Left ventricle myocardium inferior (tissue), 1 donor: ENCODE results near the gene ALDH6A1. TPM values are rescaled to one million over a fixed set of nuclear protein-coding genes. Genes with fewer than 3 reads are reported as not detected.
A peak's percentile ranks its signal among the peaks of the same experiment; 100 is the strongest.
"Not testable (repeated sequence)": the region's sequence is repeated elsewhere in the genome, so short reads cannot be mapped to it uniquely, and the experiment has no call there.

Source experiments
- DNase-seq: peaks from one replicate; pipeline ENCODE4 v3.0.0-alpha.2; 2020
- H3K27ac ChIP-seq: fragments of 200-600 bp; replicated peaks from 2 replicates; pipeline ENCODE4 v1.8.0; 2021
- H3K27me3 ChIP-seq: fragments of 200-600 bp; 2 replicates; pipeline ENCODE4 v1.8.0; 2021; ENCODE audit warnings: low read depth
- H3K36me3 ChIP-seq: fragments of 200-600 bp; 2 replicates; pipeline ENCODE4 v1.8.0; 2021
- H3K4me1 ChIP-seq: fragments of 200-600 bp; 2 replicates; pipeline ENCODE4 v1.8.0; 2021
- H3K4me3 ChIP-seq: fragments of 200-600 bp; 2 replicates; pipeline ENCODE4 v1.8.0; 2021; ENCODE audit warnings: mild to moderate bottlenecking, moderate library complexity
- H3K9me3 ChIP-seq: fragments of 200-600 bp; replicated peaks from 2 replicates; pipeline ENCODE4 v1.8.0; 2021
- CTCF ChIP-seq: fragments of 200-600 bp; IDR thresholded peaks from 2 replicates; pipeline ENCODE4 v1.8.0; 2021; ENCODE audit warnings: antibody characterized with exemption, mild to moderate bottlenecking, borderline replicate concordance
- intact Hi-C: fragments of 100-400 bp; cut with micrococcal nuclease; formaldehyde crosslinking; loops from one replicate; pipeline ENCODE4 v1.11.0; 2022
- long read RNA-seq: library from polyadenylated mRNA; unstranded; transcript quantifications from one replicate; pipeline ENCODE4 v2.0.0, GENCODE V29; 2021
- total RNA-seq: library from RNA; stranded (reverse); fragmentation: NEBNext Ultra II Directional; extraction: Animal tissue kit (Norgen Biotek cat#: 25700); gene quantifications from one replicate; pipeline ENCODE4 v1.2.1, GENCODE V29; 2021
- donor health status: DM: no; HTN: yes; CAD: no; lungs with severe emphysema.

The ALDH6A1 gene
- 69.6 TPM for total RNA-seq
- long read RNA-seq, full-length matches to known transcripts = 80 of 108 reads
- long read RNA-seq, partial matches to known transcripts = 3 of 108 reads
- long read RNA-seq, other reads (novel, unspliced or antisense) = 25 of 108 reads

DNA sequence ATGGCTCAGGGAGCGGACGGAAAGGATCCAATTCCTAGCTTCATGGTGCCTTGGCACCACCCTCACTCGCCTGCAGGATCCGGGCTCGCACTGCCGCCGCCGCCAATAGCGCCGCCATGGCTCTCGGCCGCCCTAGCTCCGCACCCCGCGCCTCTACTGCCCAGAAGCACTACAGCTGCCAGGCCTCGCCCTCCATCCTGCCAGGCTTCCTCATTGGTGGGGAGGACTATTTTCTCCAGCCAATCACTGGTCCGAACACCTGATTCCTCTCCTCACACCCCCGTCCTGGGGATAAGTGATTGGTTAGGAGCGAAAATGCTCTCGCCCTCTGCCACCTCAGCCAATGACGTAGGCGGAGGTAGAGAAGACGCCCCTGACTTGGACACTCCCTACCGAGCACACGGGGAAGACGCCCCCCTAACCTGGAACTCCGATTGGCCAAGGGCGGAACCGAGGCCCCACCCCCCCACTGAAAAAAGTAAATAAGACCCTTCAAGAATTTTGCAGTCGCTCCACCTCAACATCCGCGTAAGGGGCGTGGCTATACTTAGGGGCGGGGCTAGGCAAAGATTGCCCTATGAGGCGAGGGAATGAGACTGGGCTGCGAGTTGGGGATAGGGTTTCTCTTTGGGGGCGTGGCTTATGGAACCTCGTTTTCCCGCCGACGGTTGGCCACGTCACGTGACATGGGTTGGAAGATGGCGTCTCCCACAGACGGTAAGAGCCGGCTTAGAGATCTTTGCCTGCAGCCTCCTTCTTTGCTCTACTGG lies at the start of gene ALDH6A1, which contains the start of gene LIN52:
ALDH6A1 (minus strand) TSS at position 177 of the 770 bp plus-strand sequence; CDS start at position 118, 59 bp downstream.
LIN52 (plus strand) TSS at position 680 of the 770 bp plus-strand sequence; CDS start at position 699, 19 bp downstream.
- H3K4me3 ChIP-seq = peak within 1 kb of the TSS; percentile 87
- no peaks in the 10 kb centered on the region for H3K27me3 ChIP-seq
- H3K27ac ChIP-seq = peak within 1 kb of the TSS; percentile 88
- intact Hi-C loops = no loop called here
- H3K9me3 ChIP-seq = no peaks in the 10 kb centered on the region
- TF ChIP-seq CTCF = peak; percentile 22
- DNase-seq = peak; percentile 99
- H3K4me1 ChIP-seq = peaks cover 46% of the 10 kb centered on the region
- H3K36me3 ChIP-seq = no peaks in the 10 kb centered on the region

DNA sequence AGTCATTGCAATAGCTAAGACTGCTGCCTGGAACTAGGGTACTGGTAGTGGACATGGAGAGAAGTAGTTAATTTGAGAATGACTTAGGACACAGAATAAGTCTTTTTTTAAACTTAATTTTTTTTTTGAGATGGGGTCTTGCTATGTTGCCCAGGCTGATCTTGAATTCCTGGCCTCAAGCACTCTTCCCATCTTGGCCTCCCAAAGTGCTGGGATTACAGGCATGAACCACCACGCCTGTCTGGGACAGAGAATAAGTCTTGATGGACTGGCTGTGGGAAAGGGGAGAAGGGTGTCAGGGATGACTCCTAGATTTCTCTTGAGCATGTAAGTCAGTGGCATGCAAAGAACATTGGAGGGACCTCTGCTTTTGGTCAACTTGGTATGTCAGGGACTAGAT lies 43.4 kb upstream of the ALDH6A1 start:
- Histone ChIP-seq H3K9me3 (peaks cover 6% of the 10 kb centered on the region), H3K4me3 (no peak overlapping the region), H3K36me3 (no peaks in the 10 kb centered on the region), H3K27me3 (no peaks in the 10 kb centered on the region), H3K4me1 (no peaks in the 10 kb centered on the region), H3K27ac (no peak overlapping the region)
- intact Hi-C loops = no loop called here
- TF ChIP-seq CTCF = no peak
- no peak for DNase-seq

- no peaks in the 10 kb centered on the region for H3K4me1 ChIP-seq
- no peak overlapping the region for H3K4me3 ChIP-seq
- intact Hi-C loops = no loop called here
- DNase-seq = no peak
- TF ChIP-seq CTCF = no peak
- H3K27me3 ChIP-seq = no peaks in the 10 kb centered on the region
- peaks cover 6% of the 10 kb centered on the region for H3K9me3 ChIP-seq
- no peak overlapping the region for H3K27ac ChIP-seq
- no peaks in the 10 kb centered on the region for H3K36me3 ChIP-seq
Measured at GRCh38 chr14:74126315-74127013, 42.2 kb upstream of the ALDH6A1 start.

- H3K9me3 ChIP-seq, H3K27ac ChIP-seq, H3K4me1 ChIP-seq, DNase-seq, H3K36me3 ChIP-seq, intact Hi-C loops, H3K27me3 ChIP-seq, H3K4me3 ChIP-seq: not testable (repeated sequence)
Measured at GRCh38 chr14:74125487-74125886, 41.2 kb upstream of the ALDH6A1 start.

DNA sequence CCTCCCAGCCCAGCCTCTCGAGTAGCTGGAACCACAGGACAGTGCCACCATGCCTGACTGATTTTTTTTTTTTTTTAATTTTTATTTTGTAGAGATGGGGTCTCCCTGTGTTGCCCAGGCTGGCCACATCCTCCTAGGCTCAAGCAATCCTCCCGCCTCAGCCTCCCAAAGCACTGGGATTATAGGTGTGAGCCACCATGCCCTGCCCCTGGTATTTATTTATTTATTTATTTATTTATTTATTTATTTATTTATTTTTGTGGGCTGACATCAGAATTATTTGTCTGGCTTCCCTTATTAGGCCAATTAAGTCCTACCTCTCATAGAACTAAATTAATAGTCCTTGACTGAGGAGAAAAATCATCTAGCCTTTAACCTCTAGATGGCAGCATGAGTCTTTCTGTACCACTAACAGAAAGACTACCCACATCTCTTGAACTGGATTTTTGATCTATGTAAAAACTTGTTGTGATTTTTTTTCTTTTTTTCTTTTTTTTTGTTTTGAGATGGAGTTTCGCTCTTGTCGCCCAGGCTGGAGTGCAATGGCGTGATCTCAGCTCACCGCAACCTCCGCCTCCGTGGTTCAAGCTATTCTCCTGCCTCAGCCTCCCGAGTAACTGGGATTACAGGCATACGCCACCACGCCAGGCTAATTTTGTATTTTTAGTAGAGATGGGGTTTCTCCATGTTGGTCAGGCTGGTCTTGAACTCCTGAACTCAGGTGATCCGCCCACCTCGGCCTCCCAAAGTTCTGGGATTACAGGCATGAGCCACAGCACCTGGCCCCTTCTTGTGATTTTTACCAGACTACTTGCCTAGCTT lies 27.4 kb upstream of the ALDH6A1 start:
- H3K27me3 ChIP-seq, H3K9me3 ChIP-seq, H3K4me1 ChIP-seq, H3K36me3 ChIP-seq, H3K27ac ChIP-seq, DNase-seq, H3K4me3 ChIP-seq: not testable (repeated sequence)
- peak; percentile 71 for TF ChIP-seq CTCF
- intact Hi-C loops = loop anchor here (10.0 kb wide), 1 partner anchor 133 kb away; no protein-coding TSS in a partner anchor
